Neural cell (in vitro differentiated cells): ENCODE measurements around the gene ANKAR. TPM values are rescaled to one million over a fixed set of nuclear protein-coding genes. Genes with fewer than 3 reads are reported as not detected.

Experiments
- H2AFZ ChIP-seq: fragments of 200-600, 300-800 bp; sonication (generic), shearing (Covaris generic); 2 replicates; pipeline ENCODE4 v1.6.0; 2014; ENCODE audit warnings: low read depth, mild to moderate bottlenecking, antibody characterized with exemption, low read length, moderate library complexity
- H3F3A ChIP-seq: fragments of 200-600 bp; shearing (Covaris generic); 2 replicates; pipeline ENCODE4 v1.6.1; 2016; ENCODE audit warnings: mild to moderate bottlenecking, moderate library complexity, mixed read lengths, antibody characterized with exemption, low read length; ENCODE audit not compliant: insufficient read depth, poor library complexity, severe bottlenecking
- H3K27ac ChIP-seq: fragments of 200-600, 300-800 bp; sonication (generic), shearing (Covaris generic); 2 replicates; pipeline ENCODE4 v1.5.1; 2014; ENCODE audit warnings: mild to moderate bottlenecking, low read length, moderate library complexity
- H3K27me3 ChIP-seq: fragments of 300-800, 200-600 bp; sonication (generic), shearing (Covaris generic); 2 replicates; pipeline ENCODE4 v1.6.0; 2014; ENCODE audit warnings: mild to moderate bottlenecking, low read depth, low read length, moderate library complexity; ENCODE audit not compliant: insufficient read depth
- H3K36me3 ChIP-seq: fragments of 300-800, 200-600 bp; sonication (generic), shearing (Covaris generic); 2 replicates; pipeline ENCODE4 v1.5.1; 2014; ENCODE audit warnings: mild to moderate bottlenecking, antibody characterized with exemption, low read length, moderate library complexity; ENCODE audit not compliant: insufficient read depth
- H3K4me2 ChIP-seq: fragments of 300-800, 200-600 bp; sonication (generic), shearing (Covaris generic); 2 replicates; pipeline ENCODE4 v1.6.0; 2014; ENCODE audit warnings: mild to moderate bottlenecking, low read length
- H3K4me3 ChIP-seq: fragments of 300-800, 200-600 bp; sonication (generic), shearing (Covaris generic); 2 replicates; pipeline ENCODE4 v1.5.1; 2014; ENCODE audit warnings: mild to moderate bottlenecking, low read length, moderate library complexity
- H3K79me2 ChIP-seq: fragments of 200-600 bp; shearing (Covaris generic); replicated peaks from 2 replicates; pipeline ENCODE4 v1.6.0; 2014; ENCODE audit warnings: mild to moderate bottlenecking, low read length, moderate library complexity; ENCODE audit not compliant: insufficient read depth
- H3K9ac ChIP-seq: fragments of 300-800, 200-600 bp; sonication (generic), shearing (Covaris generic); 2 replicates; pipeline ENCODE4 v1.6.1; 2016; ENCODE audit warnings: mild to moderate bottlenecking, low read length, mixed read lengths
- H3K9me2 ChIP-seq: fragments of 200-600 bp; shearing (Covaris generic); 2 replicates; pipeline ENCODE4 v1.6.1; 2016; ENCODE audit warnings: mild to moderate bottlenecking, low read length, mixed read lengths; ENCODE audit not compliant: insufficient read depth
- H3K9me3 ChIP-seq: fragments of 200-600, 300-800 bp; sonication (generic), shearing (Covaris generic); 2 replicates; pipeline ENCODE4 v1.6.1; 2016; ENCODE audit warnings: mild to moderate bottlenecking, mixed run types, low read length, moderate library complexity, mixed read lengths
- H4K20me1 ChIP-seq: fragments of 200-600 bp; shearing (Covaris generic); 2 replicates; pipeline ENCODE4 v1.6.1; 2016; ENCODE audit warnings: mild to moderate bottlenecking, mixed run types; ENCODE audit not compliant: insufficient read depth
- CTCF ChIP-seq: fragments of 450-650 bp; IDR thresholded peaks from 2 replicates; pipeline ENCODE4 v1.5.1; 2014; ENCODE audit warnings: antibody characterized with exemption, mild to moderate bottlenecking, moderate library complexity; ENCODE audit not compliant: poor library complexity, severe bottlenecking
- EP300 ChIP-seq: fragments of 450-650 bp; conservative IDR thresholded peaks from 2 replicates; pipeline ENCODE4 v1.6.1; 2014; ENCODE audit warnings: antibody characterized with exemption, mild to moderate bottlenecking, moderate library complexity; ENCODE audit not compliant: poor library complexity, severe bottlenecking
- EZH2 ChIP-seq: fragments of 200-600, 300-800 bp; shearing (Covaris generic), sonication (generic); IDR thresholded peaks from 2 replicates; pipeline ENCODE4 v1.6.1; 2014; ENCODE audit warnings: antibody characterized with exemption, low read length, borderline replicate concordance, mild to moderate bottlenecking; ENCODE audit not compliant: insufficient read depth, poor library complexity, severe bottlenecking
- MXI1 ChIP-seq: fragments of 450-650 bp; conservative IDR thresholded peaks from 2 replicates; pipeline ENCODE4 v1.6.1; 2014; ENCODE audit warnings: antibody characterized with exemption, mild to moderate bottlenecking; ENCODE audit not compliant: poor library complexity, severe bottlenecking
- POLR2AphosphoS5 ChIP-seq: IDR thresholded peaks from 2 replicates; pipeline ENCODE4 v1.6.1; 2012
- RAD21 ChIP-seq: fragments of 450-650 bp; conservative IDR thresholded peaks from 2 replicates; pipeline ENCODE4 v1.6.1; 2014; ENCODE audit warnings: antibody characterized with exemption, mild to moderate bottlenecking, moderate library complexity
- REST ChIP-seq: IDR thresholded peaks from 2 replicates; pipeline ENCODE4 v1.6.1; 2012; ENCODE audit warnings: borderline replicate concordance
- SMC3 ChIP-seq: fragments of 450-650 bp; conservative IDR thresholded peaks from 2 replicates; pipeline ENCODE4 v1.6.1; 2014; ENCODE audit warnings: antibody characterized with exemption, mild to moderate bottlenecking, moderate library complexity; ENCODE audit not compliant: poor library complexity
- TAF1 ChIP-seq: IDR thresholded peaks from 2 replicates; pipeline ENCODE4 v1.6.1; 2012; ENCODE audit warnings: low read depth
- polyA plus RNA-seq: library from polyadenylated mRNA; depleted of rRNA; stranded (reverse); fragments of >200 nt; gene quantifications from 2 replicates; pipeline ENCODE4 v1.2.3, GENCODE V29; 2014

ANKAR gene
- polyA plus RNA-seq, 1 donor from 2014 or later = 7.4 TPM

- no peak overlapping the region for H3K4me2 ChIP-seq
- peaks cover 15% of the 10 kb centered on the region for H3K79me2 ChIP-seq
- H3K4me3 ChIP-seq = no peak overlapping the region
- H3K9ac ChIP-seq = no peak overlapping the region
- no peaks in the 10 kb centered on the region for H3K9me2 ChIP-seq
- H3K27ac ChIP-seq = no peak overlapping the region
- no peaks in the 10 kb centered on the region for H3K27me3 ChIP-seq
- no peaks in the 10 kb centered on the region for H3F3A ChIP-seq
- H4K20me1 ChIP-seq = no peaks in the 10 kb centered on the region
- H3K9me3 ChIP-seq = no peaks in the 10 kb centered on the region
- no peak overlapping the region for H2AFZ ChIP-seq
- TF ChIP-seq RAD21 (no peak), EZH2 (no peak), MXI1 (no peak), EP300 (no peak), SMC3 (no peak), POLR2AphosphoS5 (no peak), TAF1 (no peak), CTCF (no peak), REST (no peak)
- no peaks in the 10 kb centered on the region for H3K36me3 ChIP-seq
Observed at GRCh38 chr2:189657867-189658266, 16.6 kb upstream of the ANKAR start.

GRCh38 chr2:189658306-189659212 lies 15.9 kb upstream of the ANKAR start:
- H3K36me3 ChIP-seq = no peaks in the 10 kb centered on the region
- H3K4me3 ChIP-seq = no peak overlapping the region
- no peaks in the 10 kb centered on the region for H3K27me3 ChIP-seq
- H4K20me1 ChIP-seq = no peaks in the 10 kb centered on the region
- TF ChIP-seq TAF1 (no peak), SMC3 (no peak)
- H3K79me2 ChIP-seq = peaks cover 16% of the 10 kb centered on the region
- no peak overlapping the region for H3K9ac ChIP-seq
- no peaks in the 10 kb centered on the region for H3K9me2 ChIP-seq
- no peaks in the 10 kb centered on the region for H3K9me3 ChIP-seq
- H3K4me2 ChIP-seq = no peak overlapping the region
- H2AFZ ChIP-seq = no peak overlapping the region
- H3K27ac ChIP-seq = no peak overlapping the region
- no peaks in the 10 kb centered on the region for H3F3A ChIP-seq
